NCI-H2029 treated with DMSO at 0.1 percent for 48 hours (cell line): Measurements from ENCODE around the gene ACAP3.

Source experiments
- DNase-seq: peaks from one replicate; lab custom pipeline; 2025; lab: John Stamatoyannopoulos, UW

ACAP3 gene

DNA sequence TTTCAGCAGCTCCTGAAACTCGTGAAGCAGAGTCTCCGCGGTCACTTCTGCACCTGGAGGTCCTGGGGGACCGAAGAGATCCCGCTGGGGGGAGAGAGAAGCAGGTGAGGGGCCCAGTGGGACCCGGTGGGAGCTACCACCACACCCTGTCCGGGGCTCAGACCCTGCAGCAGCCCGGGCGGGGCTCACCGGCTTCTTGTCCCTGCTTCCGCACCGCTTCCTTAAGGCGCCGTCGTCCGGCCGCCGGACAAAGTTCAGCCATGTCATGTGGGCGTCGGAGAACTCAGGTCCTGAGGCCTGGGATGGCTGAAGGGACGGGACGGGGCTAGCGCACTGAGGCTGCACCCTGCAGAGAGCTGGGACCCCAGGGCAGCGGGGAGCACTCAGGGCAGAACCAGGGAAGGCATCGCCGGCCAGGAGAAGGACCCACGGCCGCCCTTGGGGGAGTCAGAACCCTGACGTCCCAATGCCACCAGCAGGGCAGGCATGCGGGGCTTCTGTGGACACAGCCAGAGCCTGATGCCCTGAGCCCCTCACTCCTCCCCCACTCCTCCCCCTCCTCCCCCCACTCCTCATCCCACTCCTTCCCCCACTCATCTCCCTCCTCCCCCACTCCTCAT lies 63.4 kb downstream of the ACAP3 start:
- no peak for DNase-seq

DNA sequence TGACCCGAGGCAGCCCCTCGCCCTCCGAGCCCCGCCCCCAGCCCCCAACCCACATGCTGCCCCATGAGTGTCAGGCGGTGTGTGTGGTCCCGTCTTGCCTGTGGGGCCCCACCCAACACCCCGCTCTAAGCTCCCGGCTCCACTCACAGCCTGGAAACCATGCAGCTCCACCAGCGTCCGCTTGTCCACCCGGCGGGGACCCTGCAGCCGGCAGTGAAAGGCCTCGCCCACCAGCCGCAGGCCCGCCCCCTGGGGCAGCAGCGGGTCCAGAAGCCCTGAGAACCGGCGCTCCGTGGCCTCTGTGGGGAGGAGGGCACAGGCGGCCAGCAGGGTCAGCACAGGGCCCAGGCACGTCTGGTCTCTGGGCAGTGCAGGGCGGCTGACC lies 63.9 kb downstream of the ACAP3 start:
- DNase-seq, result no peak

DNA sequence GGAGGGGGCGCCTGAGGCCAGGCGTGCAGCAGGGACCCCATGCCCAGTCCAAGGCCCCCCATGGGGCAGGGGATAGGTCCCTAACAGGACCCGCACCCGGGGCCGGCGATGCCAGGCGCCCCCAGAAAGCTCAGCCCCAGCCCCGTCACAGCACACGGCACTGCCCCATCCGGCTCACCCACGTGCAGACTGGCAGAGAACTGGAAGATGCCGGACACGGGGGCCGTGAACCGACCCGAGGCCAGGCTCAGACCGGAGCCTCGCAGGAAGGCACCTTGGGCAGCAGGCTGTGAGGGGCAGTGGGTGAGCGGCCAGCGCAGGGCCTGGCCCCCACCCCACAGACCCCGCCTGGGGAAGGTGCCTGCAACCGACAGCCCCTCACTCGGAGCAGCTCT lies 64.5 kb downstream of the ACAP3 start:
- no peak for DNase-seq

DNA sequence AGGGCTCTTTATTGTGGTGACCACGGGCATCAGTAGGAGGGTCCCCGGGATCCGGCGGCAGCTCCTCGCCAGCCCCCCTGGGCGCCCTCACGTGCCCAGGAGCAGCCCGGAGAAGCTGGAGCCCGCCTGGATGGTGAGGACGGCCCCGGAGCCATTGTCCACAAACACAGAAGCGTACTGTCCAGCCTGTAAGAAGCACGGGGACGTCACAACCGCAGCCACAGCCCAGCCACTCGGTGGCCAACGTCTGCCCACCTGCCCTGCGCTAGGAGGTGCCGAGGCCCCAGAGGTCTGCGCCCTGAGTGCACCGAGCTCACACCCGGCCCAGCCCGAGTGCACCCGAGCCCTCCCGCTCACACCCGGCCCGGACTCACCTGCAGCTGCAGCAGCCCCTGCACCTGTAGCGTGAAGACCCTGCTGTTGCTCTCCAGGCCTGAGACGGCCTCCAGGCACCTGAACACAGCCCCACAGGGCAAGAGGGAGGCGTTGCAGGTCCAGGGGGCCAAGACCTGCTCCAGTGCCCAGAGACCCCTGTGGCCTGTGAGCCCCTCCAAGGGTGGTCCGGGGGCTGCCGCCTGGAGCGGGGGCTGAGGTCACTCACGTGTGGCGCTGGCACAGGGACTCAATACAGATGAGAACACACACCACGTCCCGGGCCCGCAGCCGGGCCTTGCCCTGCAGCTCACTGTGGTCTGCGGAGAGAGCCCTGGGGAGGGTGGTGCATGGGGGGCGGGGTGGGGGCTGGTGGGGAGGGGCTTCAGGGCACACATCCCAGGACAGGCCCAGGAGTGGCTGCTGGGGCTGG lies 65.1 kb downstream of the ACAP3 start:
- DNase-seq, result no peak
